Breast epithelium (tissue), 4 donors: ENCODE data around the gene IQCF2. TPM values are rescaled to one million over a fixed set of nuclear protein-coding genes. Genes with fewer than 3 reads are reported as not detected.

ENCODE experiments used
- DNase-seq, 2 donors: peaks; one replicate each; pipeline ENCODE4 v3.0.0-alpha.2; 2019; ENCODE audit warnings: low spot score in 2 of 2
- H3K27ac ChIP-seq, 2 donors: fragments of 200-600 bp; sonication (generic) in 1 of 2; one replicate each; pipeline ENCODE4 v1.5.1; 2016 to 2019; ENCODE audit warnings: mild to moderate bottlenecking in 1 of 2
- H3K27me3 ChIP-seq, 2 donors: fragments of 200-600 bp; sonication (generic) in 1 of 2; one replicate each; pipeline versions ENCODE4 v1.5.1 to v1.6.0; 2017 to 2019; ENCODE audit warnings: control low read depth in 1 of 2, mild to moderate bottlenecking in 1 of 2
- H3K36me3 ChIP-seq: fragments of 200-600 bp; one replicate; pipeline ENCODE4 v1.5.1; 2019
- H3K4me1 ChIP-seq, 2 donors: fragments of 200-600 bp; sonication (generic); one replicate each; pipeline ENCODE4 v1.5.1; 2016 to 2019; ENCODE audit warnings: control low read depth in 1 of 2
- H3K4me3 ChIP-seq, 3 donors: fragments of 200-600 bp; sonication (generic); 1 replicate in 2 of 3; 2 replicates in 1 of 3; pipeline ENCODE4 v1.5.1; 2016 to 2019; ENCODE audit warnings: mild to moderate bottlenecking in 3 of 3, moderate library complexity in 2 of 3
- H3K9me3 ChIP-seq, 2 donors: fragments of 200-600 bp; sonication (generic) in 1 of 2; one replicate each; pipeline ENCODE4 v1.5.1; 2016 to 2019; ENCODE audit warnings: control low read depth in 1 of 2
- CTCF ChIP-seq, 3 donors: fragments of 450-650 bp; IDR thresholded peaks; one replicate each; pipeline ENCODE4 v1.5.1; 2016 to 2017; ENCODE audit warnings: antibody characterized with exemption in 3 of 3, mild to moderate bottlenecking in 3 of 3, moderate library complexity in 3 of 3
- POLR2A ChIP-seq: fragments of 450-650 bp; IDR thresholded peaks from one replicate; pipeline ENCODE4 v1.6.1; 2016; ENCODE audit warnings: antibody characterized with exemption, mild to moderate bottlenecking, moderate library complexity
- POLR2AphosphoS5 ChIP-seq, 3 donors: sonication (generic); formaldehyde crosslinking; IDR thresholded peaks; one replicate each; pipeline ENCODE4 v1.6.1; 2017; ENCODE audit warnings: antibody characterized with exemption in 3 of 3
- intact Hi-C: fragments of 100-400 bp; cut with DNase I; formaldehyde crosslinking; loops from one replicate; pipeline ENCODE4 v1.15.1; 2023; ENCODE audit warnings: low total_unique reads
- total RNA-seq, 3 donors: library from RNA; depleted of rRNA; stranded (reverse); fragments of >200 nt; gene quantifications; one replicate each; pipeline ENCODE4 v1.1.0, GENCODE V29; 2016

IQCF2 gene
- total RNA-seq = not detected

DNA sequence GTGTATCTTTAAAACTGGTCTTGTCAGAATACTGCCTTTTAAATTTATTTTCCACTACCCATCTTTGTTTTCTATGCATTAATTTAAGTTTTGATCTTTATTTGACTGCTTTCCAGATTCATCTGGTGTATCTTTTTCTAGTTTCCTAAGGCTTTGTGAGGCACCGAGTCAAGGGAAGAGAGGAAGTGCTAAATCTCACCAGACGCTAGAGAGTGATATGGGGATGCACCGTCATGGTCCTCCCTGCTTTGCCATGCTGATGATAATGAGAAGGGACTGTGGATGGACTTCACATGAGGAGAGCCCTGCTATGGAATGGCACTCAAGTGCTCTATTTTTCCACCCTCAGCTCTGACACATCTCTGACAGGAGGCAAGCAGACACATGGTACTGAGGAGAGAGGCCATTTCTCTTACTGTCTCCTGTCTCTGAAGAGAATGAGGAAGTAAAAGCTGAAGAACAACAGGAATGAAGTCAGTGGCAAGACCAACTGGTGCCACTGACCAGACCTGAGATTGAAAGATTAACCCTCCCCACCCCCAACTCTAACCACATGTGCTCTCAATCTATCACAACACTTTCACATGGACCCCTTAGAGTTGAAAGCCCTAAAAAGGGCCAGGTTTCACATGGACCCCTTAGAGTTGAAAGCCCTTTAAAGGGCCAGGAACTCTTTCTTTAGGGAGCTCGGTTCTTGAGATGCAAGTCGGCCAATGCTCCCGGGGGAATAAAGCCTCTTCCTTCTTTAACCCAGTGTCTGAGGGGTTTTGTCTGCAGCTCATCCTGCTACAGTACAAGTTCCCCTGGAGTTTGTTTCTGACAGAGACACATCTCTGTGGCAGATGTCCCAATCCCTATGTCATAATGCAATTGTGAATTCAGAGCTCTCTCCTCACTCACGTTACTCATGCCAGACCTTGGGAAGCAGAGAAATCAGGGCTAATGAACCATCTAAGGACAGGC is at the start of gene IQCF2:
Gene IQCF2, plus strand, starts transcription at position 913 of the 963 bp plus-strand sequence. CDS start 52 bp downstream, outside the sequence.
- no peak within 1 kb of the TSS for H3K4me3 ChIP-seq
- H3K9me3 ChIP-seq = no peaks in the 10 kb centered on the region
- H3K4me1 ChIP-seq = no peaks in the 10 kb centered on the region
- no peak for DNase-seq
- no peak within 1 kb of the TSS for H3K27ac ChIP-seq
- H3K27me3 ChIP-seq = no peaks in the 10 kb centered on the region
- H3K36me3 ChIP-seq = no peaks in the 10 kb centered on the region
- TF ChIP-seq POLR2A (no peak), POLR2AphosphoS5 (IDR thresholded peaks at IDR 0.05) (no peak), CTCF (IDR thresholded peaks at IDR 0.05) (no peak)
- intact Hi-C loops = no loop called here

GRCh38 chr3:51813539-51813938 is 47.9 kb upstream of the IQCF2 start:
- Histone ChIP-seq H3K27ac (no peak overlapping the region), H3K27me3 (no peaks in the 10 kb centered on the region), H3K4me1 (no peaks in the 10 kb centered on the region), H3K4me3 (no peak overlapping the region), H3K9me3 (no peaks in the 10 kb centered on the region), H3K36me3 (no peaks in the 10 kb centered on the region)
- TF ChIP-seq CTCF (IDR thresholded peaks at IDR 0.05) (no peak), POLR2AphosphoS5 (IDR thresholded peaks at IDR 0.05) (no peak), POLR2A (no peak)
- intact Hi-C loops = no loop called here
- no peak for DNase-seq

DNA sequence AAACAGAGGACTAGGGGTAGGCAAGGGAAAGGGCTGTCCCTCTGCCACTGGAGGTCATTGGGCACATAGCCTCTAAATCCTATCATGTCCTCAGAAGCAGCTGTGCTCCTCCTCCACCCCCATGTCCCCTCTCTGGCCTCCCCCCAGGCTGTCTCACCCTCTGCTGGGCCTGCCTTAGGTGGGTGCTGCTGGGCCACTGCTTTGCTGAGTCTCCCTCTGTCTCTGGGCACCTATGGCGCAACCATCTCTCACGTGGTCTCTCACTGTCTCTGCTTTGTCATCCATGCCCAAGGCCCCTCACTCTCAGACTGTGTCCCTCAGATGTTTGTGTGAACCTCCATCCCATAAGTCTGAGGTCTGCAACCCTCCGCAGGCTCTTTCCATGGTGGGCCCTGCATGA is 47.4 kb upstream of the IQCF2 start:
- no peaks in the 10 kb centered on the region for H3K4me1 ChIP-seq
- TF ChIP-seq POLR2AphosphoS5 (IDR thresholded peaks at IDR 0.05) (no peak), CTCF (IDR thresholded peaks at IDR 0.05) (no peak), POLR2A (no peak)
- no peaks in the 10 kb centered on the region for H3K27me3 ChIP-seq
- no peaks in the 10 kb centered on the region for H3K9me3 ChIP-seq
- H3K27ac ChIP-seq = no peak overlapping the region
- no peaks in the 10 kb centered on the region for H3K36me3 ChIP-seq
- intact Hi-C loops = no loop called here
- H3K4me3 ChIP-seq = no peak overlapping the region
- no peak for DNase-seq

DNA sequence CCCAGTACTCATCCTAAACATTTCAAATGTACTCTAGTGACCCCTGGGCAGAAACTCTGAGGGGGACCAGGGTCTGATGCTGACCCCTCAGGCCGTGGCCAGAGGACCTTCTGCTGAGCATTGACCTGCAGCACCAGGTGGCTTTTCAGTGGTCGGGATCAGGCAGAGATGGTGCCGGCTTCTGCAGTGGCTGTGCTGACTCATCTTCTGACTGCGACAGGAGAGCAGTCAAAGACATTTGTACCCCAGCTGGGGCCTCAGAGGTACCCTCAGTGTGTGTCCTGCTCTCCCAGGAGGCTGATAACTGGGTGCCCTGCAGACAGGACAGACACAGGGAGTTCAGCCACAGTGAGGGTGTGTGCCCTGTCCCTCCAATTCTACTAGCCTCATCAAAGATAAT is 45.8 kb upstream of the IQCF2 start:
- no peaks in the 10 kb centered on the region for H3K9me3 ChIP-seq
- H3K4me1 ChIP-seq = no peaks in the 10 kb centered on the region
- no peak overlapping the region for H3K27ac ChIP-seq
- H3K27me3 ChIP-seq = no peaks in the 10 kb centered on the region
- TF ChIP-seq POLR2A (no peak), CTCF (IDR thresholded peaks at IDR 0.05) (no peak), POLR2AphosphoS5 (IDR thresholded peaks at IDR 0.05) (no peak)
- no peaks in the 10 kb centered on the region for H3K36me3 ChIP-seq
- H3K4me3 ChIP-seq = no peak overlapping the region
- no peak for DNase-seq
- intact Hi-C loops = no loop called here

- TF ChIP-seq POLR2AphosphoS5 (IDR thresholded peaks at IDR 0.05) (no peak), POLR2A (no peak), CTCF (IDR thresholded peaks at IDR 0.05) (no peak)
- H3K4me1 ChIP-seq = no peaks in the 10 kb centered on the region
- H3K9me3 ChIP-seq = no peaks in the 10 kb centered on the region
- intact Hi-C loops = no loop called here
- no peak overlapping the region for H3K4me3 ChIP-seq
- H3K36me3 ChIP-seq = no peaks in the 10 kb centered on the region
- no peak for DNase-seq
- no peak overlapping the region for H3K27ac ChIP-seq
- H3K27me3 ChIP-seq = no peaks in the 10 kb centered on the region
These were observed 44.7 kb upstream of the IQCF2 start for GRCh38 chr3:51816723-51817122.
